ENCODE data around the gene PJA1.

Gene PJA1

DNA sequence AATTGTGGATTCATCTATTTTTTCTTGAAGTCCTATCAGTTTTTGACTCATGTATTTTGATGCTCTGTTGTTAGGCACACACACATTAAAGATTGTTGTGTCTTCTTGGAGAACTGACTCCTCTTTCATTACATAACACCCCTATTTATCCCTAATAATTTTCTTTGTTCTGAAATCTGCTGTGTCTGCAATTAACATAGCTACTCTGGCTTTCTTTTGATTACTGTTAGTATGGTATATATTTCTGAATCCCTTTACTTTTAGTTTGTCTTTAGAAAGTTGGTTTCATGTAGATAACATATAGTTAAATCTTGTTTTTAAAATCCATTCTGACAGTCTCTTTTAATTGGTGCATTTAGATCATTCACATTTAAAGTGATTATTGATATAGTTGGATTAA lies 5.1 kb upstream of the PJA1 start:
- DNase-seq (ENCODE audit: low spot score), result no peak

- DNase-seq (ENCODE audit: low spot score), result peak; percentile 8
Observed at GRCh38 chrX:69163936-69164741, 1.1 kb downstream of the PJA1 start.

GRCh38 chrX:69162361-69162865 lies 2.8 kb downstream of the PJA1 start:
- no peak for DNase-seq (ENCODE audit: low spot score)

GRCh38 chrX:69161786-69162349 lies 3.4 kb downstream of the PJA1 start:
- DNase-seq (ENCODE audit: low spot score), result no peak

DNA sequence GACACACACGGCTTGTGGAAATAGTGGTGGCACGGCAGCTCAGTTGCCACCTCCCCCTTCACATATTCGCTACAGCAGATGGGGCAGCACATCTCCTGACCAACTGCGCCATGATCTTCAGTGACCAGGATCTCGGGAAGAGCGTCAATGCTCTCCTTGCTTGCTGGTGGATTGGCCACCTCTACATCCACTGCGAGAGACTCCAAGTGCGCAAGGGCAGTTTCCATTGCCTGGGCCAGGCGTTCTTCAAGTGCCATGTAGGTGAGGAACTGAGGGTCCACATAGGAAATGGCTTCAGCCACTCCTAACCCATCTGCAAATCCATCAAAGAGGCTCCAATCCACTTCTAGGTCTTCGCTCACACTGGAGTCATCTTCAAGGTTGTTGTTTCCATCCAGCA lies 3.9 kb downstream of the PJA1 start:
- no peak for DNase-seq (ENCODE audit: low spot score)

GRCh38 chrX:69158166-69158980 lies 6.9 kb downstream of the PJA1 start:
- peak; percentile 20 for DNase-seq (ENCODE audit: low spot score)

GRCh38 chrX:69156638-69157037 lies 8.6 kb downstream of the PJA1 start:
- no peak for DNase-seq (ENCODE audit: low spot score)

- no peak for DNase-seq (ENCODE audit: low spot score)
Observed at GRCh38 chrX:69155786-69156520, 9.3 kb downstream of the PJA1 start.

- DNase-seq (ENCODE audit: low spot score), result no peak
Observed at GRCh38 chrX:69154051-69154450, 11.2 kb downstream of the PJA1 start.

- DNase-seq (ENCODE audit: low spot score), result peak; percentile 82
Observed at GRCh38 chrX:69153060-69153730, 12.1 kb downstream of the PJA1 start.

GRCh38 chrX:69152417-69152841 lies 12.8 kb downstream of the PJA1 start:
- peak; percentile 56 for DNase-seq (ENCODE audit: low spot score)

DNA sequence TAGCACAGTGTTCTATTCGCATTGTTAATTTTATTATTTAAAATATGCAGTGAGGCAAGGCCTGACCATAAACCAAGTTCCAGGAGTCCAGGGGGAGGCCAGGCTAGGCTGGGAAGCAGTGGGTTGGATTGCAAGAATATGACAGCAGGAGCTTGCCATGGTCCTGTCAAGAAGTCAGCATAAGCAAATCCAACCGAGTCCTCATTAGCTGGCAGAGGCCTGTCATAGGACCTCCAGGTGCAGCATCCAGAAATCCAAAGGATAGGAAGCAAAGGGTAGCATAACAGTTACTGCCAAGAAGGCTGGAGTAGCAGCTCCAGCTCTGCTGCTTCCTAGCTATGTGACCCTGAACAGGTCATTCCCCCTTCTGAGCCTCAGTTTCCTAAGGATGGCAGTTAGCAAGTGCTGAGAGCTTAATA lies 13.4 kb downstream of the PJA1 start:
- no peak for DNase-seq (ENCODE audit: low spot score)

- no peak for DNase-seq (ENCODE audit: low spot score)
Observed at GRCh38 chrX:69150281-69150960, 14.8 kb downstream of the PJA1 start.

- no peak for DNase-seq (ENCODE audit: low spot score)
Observed at GRCh38 chrX:69149466-69150280, 15.6 kb downstream of the PJA1 start.

DNA sequence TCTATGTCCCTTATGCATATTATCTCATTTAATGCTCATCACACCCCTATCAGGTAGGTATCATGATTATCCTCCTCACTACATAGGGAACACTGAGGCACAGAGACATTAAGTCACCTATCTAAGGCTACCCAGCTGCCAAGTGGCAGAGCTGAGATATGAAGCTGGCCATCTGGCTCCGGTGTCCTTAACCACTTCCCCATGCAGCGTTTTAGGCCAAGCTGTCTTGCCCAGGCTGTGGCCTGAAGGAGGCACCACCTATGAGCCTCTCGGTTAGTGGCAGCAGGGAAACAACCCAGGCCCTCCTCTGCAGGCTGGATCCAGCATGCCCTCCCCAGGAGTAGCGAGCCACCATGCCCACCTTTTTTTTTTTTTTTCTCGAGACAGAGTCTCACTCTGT lies 16.3 kb downstream of the PJA1 start:
- no peak for DNase-seq (ENCODE audit: low spot score)

DNA sequence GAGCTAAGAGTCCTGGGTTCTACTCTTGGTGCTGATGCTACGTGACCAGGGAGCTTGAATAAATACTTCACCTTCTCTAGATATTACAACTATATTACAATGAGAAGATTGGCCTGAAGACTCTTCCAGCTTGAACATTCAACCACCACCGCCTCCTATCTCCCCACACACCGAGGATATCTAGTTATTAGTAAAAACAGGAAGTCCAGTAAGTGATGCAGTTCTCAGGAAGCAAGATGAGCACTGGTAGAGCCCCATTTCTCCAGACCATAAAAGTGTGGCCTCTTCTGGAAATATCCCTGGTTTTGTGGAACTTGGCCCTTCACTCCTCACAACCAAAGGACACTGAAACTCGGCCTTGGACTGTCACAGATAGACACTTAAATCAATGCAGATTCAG lies 18.5 kb downstream of the PJA1 start:
- no peak for DNase-seq (ENCODE audit: low spot score)

DNA sequence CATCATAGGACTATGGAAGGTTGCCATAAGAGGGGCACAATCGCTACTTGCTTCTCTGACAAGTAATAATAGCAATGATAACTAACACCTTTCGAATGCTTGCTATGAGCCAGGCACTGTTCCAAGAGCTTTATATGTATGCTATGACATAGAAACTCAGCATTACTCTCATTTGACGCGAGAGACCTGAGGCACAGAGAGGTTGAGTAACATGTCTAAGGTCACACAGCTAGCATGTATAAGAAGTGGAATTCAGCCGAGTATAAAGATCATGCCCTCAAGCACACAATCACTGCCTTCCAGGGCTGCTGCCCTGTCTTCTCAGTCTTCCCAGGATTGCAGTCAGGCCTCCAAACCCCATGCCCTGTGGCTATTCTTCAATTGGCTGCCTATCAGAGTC lies 19.5 kb downstream of the PJA1 start:
- DNase-seq (ENCODE audit: low spot score), result no peak

DNA sequence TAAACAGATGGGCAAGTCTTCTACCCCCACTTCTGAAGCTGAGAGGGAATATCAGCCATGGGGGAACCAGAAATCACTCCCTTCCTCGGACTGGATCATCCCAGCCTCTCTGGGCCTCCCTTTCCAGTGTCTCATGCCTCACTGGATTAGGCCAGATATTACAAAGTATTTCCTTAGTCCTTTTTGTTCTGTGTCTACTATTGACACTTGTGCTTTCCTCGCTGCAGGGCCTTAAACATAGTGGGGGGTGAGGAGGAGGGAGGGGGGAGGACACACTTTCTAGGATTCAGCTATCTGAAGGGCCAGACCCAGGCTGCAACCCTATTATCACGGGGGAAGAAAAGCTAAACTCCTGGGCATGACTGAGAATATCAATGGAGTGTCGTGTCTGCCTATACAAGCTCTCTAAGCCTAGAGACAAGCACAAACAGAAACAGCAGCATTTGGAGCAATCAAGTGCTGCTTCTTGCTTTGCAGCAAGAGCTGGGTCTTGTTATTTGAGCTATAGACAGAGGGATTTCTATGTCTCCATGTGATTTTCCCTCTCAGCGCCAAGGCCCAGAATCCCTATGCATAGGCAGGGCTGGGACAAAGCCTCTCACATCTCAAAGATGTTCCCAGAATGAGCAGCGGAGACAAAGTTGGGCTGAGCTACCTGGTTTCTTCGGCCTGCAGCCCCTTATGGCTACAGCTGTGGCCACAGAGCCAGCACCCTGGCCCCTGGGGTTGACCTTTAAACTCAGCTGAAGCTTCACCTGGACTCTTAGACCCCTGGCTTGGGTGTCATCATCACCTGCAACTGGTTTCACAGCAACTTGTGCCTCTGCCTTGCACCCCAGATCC lies 20.2 kb downstream of the PJA1 start:
- peak; percentile 3 for DNase-seq (ENCODE audit: low spot score)

- DNase-seq (ENCODE audit: low spot score), result no peak
Observed at GRCh38 chrX:69143530-69143929, 21.7 kb downstream of the PJA1 start.

All from pons (tissue), 1 donor.